ENCODE results near the gene AHR.

The AHR gene

GRCh38 chr7:17305387-17306171 lies 7.1 kb downstream of the AHR start:
- no peak for DNase-seq

GRCh38 chr7:17307000-17307399 lies 8.5 kb downstream of the AHR start:
- no peak for DNase-seq

- no peak for DNase-seq
These were observed 9.1 kb downstream of the AHR start for GRCh38 chr7:17307558-17307957.

- no peak for DNase-seq
These were observed 9.7 kb downstream of the AHR start for GRCh38 chr7:17307969-17308648.

GRCh38 chr7:17311194-17311593 lies 12.7 kb downstream of the AHR start:
- no peak for DNase-seq

DNA sequence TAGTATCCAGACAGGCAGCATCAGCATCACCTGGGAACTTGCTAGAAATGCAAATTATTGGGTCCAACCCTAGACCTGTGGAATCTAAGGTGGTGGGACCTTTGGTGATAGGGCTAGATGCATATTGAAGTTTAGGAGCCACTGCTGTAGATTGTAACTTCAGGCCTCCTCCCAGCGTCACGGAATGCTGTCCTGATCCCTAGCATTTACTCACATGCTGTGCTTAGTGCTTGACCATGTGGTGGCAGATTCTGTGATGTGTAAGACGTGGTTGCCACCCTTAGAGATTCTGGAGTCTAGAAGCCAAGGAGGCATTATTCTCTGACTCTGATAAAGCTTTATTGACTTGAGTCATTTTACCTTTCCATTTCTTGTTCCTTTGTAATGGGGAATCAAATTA lies 13.5 kb downstream of the AHR start:
- no peak for DNase-seq

GRCh38 chr7:17312641-17313040 lies 14.2 kb downstream of the AHR start:
- DNase-seq: no peak

GRCh38 chr7:17313194-17313593 lies 14.7 kb downstream of the AHR start:
- DNase-seq: no peak

DNA sequence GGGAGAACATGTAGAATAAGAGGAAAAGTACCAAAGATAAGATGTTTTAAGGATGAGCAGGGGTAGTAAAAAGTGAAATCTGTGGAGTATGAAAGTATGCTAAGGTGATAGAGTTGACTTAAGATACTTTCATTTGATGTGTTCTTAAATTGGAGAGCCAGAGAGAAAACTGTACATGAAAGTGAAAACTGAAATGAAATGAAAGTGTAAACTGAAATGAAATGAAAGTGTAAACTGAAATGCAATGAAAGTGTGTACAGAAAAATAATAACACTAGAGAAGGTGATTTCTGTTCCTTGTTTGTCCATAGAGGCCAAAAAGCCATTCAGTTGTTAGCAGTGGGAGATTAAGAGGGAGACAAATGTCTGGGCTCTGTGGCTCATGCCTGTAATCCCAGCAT lies 17.5 kb downstream of the AHR start:
- no peak for DNase-seq

DNA sequence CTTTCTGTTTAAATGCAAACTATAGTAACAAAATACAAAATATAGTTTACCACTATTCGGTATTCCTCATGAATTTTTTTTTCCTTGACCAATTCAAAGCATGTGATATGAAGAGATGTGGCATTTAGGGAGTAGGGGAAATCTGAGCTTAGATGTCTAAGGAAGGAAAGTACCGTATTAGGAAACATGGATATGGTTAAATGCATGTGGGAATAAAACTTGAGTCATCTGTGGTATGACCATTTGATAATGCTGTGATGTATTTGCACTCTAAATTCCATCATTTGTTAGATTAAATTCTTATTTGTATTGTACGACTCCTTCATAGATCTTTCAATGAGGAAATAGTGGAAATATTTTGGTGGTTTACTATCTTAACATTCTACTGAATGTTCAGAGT lies 19.7 kb downstream of the AHR start:
- no peak for DNase-seq

DNA sequence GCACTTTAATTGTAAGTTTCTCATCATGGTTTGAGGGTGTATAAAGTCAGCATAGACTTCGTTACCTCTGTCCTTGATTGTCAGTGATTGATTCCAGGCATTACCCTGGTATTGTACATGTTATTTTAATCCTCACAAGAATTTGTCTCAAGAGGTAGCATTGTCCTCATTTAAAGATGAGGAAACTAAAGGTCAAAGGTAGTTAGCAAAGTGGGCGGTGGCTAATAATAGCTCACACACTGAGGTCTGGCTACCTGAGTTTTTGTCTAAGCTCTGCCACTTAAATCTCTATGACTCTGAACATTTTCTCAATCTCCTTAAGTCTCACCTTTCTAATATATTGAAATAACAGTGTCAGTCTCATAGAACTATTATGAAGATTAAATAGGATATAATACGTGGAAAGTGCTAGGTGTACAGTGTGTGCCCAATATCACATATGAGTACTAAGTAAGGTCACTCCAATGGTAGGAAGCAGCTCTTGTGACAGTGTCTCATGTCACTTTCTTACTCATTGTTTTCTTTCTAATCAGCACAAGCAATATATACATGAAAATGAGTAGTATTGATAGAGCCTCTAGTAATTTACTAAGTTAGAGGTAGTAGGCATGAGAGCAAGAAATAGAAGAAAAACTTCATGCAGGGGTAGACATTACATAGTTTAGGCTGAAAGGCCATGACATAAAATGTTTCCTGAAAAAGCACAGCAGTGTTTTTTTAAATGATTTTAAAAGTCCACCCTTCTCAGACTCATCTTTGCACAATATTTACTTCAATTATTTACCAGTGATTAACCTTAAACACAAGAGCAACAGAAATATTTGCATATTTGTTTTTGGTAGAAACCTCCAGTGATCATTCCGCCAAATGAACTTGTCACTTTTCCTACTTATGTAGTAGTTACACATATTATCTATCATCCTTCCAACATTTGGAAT lies 21.0 kb downstream of the AHR start:
- no peak for DNase-seq

- DNase-seq: no peak
These were observed 21.6 kb downstream of the AHR start for GRCh38 chr7:17320102-17320497.

- DNase-seq: no peak
These were observed 22.2 kb downstream of the AHR start for GRCh38 chr7:17320657-17321056.

DNA sequence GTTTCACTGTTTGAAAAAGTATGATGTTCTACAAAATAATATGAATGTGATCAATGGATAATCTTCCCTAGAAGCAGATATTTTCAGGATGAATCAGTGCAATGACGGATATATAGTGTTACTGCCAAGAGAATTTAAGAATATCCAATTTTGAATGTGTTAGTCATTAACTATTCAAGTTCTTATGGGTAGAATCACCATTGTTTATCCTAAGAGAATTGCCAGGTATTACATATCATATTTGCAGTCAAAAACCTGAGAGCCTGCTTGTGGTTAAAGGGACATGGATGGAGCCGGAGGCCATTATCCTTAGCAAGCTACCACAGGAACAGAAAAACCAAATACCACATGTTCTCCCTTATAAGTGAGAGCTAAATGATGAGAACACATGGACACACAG lies 26.9 kb downstream of the AHR start:
- DNase-seq: no peak

DNA sequence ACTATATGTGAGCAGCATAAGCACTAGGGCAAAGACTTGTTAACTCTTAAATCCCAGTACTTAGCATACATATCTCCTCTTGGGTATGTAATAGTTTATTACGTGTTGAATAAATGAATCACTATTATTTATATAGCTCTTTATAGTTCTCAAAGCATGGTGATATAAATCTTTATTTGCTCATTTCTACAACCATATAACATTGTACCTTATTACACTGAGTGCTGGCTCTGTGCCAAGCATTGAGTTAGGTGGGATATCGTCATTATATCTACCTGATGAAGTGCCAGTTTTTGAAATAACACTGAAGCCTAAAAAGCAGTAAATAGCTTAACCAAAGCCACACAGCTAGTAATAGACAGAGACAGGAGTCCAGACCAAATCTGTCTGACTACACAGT lies 27.9 kb downstream of the AHR start:
- DNase-seq: no peak

GRCh38 chr7:17328641-17329040 lies 30.2 kb downstream of the AHR start:
- DNase-seq: no peak

GRCh38 chr7:17329440-17329839 lies 31.0 kb downstream of the AHR start:
- no peak for DNase-seq

DNA sequence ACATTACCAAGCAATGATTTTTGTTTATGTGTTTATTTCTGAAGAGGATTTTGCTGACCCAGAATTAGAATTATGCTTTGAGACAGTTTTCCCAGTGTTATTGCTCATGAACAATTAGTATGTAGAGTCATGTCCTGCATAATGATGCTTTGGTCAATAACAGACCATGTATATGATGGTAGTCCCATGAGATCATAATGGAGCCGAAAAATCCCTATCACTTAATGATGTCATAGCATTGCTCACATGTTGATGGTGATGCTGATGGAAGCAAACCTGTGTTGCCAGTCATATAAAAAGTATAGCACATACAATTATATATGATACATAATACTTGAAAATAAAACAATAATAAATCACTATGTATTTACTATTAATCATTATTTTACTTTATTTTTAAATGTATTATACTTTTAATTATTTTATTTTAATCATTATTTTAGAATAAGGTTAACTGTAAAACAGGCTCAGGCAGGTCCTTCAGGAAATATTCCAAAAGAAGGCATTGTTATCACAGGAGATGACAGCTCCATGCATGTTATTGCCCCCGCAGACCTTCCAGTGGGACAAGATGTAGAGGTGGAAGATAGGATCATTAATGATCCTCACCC lies 33.5 kb downstream of the AHR start:
- DNase-seq: no peak

- DNase-seq: no peak
These were observed 34.8 kb downstream of the AHR start for GRCh38 chr7:17333221-17333620.

GRCh38 chr7:17336168-17336567 lies 37.7 kb downstream of the AHR start:
- DNase-seq: no peak

- no peak for DNase-seq
These were observed 40.7 kb downstream of the AHR start for GRCh38 chr7:17339139-17339538.

DNA sequence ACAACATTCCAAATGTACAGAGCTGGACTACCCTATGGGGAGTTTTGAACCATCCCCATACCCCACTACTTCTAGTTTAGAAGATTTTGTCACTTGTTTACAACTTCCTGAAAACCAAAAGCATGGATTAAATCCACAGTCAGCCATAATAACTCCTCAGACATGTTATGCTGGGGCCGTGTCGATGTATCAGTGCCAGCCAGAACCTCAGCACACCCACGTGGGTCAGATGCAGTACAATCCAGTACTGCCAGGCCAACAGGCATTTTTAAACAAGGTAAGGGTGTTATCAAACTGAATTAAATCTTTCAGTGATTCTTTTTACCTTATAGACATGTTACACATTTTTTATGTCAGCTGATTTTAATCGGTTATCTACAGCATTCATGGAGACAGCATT lies 41.5 kb downstream of the AHR start:
- DNase-seq: no peak

DNA sequence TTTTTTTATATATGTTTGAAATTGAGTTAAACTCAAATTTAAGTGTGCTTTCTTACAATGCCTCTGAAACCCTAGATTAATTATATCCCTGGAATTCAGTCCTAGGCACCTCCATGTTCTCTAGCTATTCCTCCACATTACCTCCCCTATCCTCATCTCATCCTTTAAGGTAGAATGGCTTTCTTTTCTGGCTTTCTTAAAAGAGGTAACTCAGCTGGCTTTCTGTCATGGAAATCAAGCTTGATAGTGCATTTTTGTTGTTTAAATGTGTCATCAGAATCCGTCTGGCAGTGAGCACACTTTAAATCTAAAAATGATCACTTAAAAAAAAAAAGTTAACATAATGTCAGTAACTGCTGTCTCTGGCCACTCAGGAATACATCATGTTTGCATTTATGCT lies 42.2 kb downstream of the AHR start:
- DNase-seq: no peak

All from NCI-H345 (cell line).